ENCODE results near the gene GLB1L3.
A peak's percentile ranks its signal among the peaks of the same experiment; 100 is the strongest.
"Not testable (repeated sequence)": the region's sequence is repeated elsewhere in the genome, so short reads cannot be mapped to it uniquely, and the experiment has no call there.

The GLB1L3 gene

DNA sequence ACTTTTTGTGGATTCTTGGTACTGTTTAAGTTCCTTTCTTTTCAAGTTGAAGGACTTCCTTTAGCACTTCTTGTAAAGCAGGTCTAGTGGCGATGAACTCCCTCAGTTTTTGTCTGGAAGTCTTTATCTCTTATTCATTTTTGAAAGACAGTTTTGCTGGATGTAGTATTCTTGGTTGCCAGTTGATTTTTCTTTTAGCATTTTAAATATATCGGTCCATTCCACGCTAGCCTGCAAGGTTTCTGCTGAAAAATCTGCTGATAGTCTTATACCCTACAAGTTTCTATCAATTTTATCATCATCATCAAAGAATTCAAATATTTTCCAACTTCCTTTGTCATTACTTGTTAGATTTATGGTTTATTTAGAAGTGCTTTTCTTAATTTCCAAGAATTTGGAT is 40.9 kb downstream of the GLB1L3 start:
- DNase-seq: no peak

DNA sequence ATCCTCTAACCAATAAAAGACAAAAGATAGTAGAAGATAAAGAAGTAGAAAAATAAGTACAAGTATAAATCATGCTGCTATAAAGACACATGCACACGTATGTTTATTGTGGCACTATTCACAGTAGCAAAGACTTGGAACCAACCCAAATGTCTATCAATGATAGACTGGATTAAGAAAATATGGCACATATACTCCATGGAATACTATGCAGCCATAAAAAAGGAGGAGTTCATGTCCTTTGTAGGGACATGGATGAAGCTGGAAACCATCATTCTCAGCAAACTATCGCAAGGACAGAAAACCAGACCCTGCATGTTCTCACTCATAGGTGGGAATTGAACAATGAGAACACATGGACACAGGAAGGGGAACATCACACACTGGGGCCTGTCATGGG is 45.2 kb downstream of the GLB1L3 start:
- DNase-seq: not testable (repeated sequence)

DNA sequence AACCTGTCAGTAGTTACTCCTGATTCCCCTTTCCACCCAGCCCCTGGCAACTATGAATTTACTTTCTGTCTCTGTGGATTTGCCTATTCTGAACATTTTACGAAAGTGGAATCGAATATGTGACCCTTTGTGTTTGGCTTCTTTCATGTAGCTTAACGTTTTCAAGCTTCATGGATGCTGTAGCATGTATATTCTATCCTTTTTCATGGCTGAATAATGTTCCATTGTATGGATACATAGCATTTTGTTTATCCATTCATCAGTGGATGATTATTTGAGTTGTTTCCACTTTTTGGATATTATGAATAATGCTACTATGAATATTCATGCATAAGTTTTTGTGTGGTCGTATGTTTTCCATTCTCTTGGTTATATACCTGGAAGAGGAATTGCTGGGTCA is 46.4 kb downstream of the GLB1L3 start:
- no peak for DNase-seq

DNA sequence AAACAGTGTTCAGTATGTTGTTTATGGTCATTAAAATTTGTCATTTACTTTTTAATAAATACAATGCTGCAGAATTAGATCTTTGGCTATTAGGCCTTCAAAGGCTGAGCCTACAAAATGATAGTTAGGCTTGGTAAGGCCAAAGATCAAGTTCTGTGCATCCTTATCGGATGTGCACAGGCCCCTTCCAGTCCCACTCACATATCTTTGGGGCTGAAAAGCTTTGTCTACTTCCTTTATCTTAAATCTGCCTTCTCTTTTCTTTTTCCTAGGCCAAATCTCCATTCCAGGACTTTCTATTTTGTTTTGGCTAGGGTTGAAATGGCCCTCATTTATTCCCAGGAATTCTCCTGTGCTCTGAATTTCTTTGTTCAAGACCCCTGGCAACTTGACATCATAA is 52.3 kb downstream of the GLB1L3 start:
- DNase-seq: no peak

DNA sequence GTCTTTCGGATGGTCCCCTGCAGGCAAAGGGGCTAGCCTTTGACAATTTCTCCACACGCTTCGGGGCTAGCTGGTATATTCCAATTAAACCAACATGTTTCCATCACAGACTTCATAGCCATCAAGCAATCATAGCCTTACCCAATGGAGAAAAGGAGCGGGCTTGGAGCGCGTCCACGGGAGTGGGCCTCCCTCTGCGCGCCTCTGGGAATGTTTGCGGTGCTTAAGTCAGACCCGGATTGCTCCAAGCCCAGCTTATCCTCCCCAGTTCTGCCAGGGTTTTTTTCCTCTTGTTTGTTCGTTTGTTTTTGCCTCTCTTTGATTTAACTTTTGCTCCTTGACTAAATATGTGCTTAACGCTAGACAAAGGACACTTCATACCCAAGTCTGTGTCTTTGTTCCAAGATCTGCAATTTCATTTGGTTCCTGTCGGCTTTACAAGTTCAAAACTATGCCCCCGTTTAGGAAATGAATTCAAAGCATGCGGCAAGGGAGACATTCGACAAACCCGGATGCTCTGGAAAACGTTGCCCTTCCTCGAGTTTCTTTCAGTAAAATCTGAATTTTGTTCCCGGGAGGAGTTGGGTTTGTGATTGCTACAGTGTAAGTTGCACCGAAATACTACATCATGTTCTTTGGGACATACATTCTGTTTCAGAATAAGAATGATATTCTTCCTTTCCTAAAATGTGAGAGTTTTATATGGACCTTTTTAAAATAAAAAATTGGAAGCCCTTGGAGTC is 54.6 kb downstream of the GLB1L3 start:
- no peak for DNase-seq

DNA sequence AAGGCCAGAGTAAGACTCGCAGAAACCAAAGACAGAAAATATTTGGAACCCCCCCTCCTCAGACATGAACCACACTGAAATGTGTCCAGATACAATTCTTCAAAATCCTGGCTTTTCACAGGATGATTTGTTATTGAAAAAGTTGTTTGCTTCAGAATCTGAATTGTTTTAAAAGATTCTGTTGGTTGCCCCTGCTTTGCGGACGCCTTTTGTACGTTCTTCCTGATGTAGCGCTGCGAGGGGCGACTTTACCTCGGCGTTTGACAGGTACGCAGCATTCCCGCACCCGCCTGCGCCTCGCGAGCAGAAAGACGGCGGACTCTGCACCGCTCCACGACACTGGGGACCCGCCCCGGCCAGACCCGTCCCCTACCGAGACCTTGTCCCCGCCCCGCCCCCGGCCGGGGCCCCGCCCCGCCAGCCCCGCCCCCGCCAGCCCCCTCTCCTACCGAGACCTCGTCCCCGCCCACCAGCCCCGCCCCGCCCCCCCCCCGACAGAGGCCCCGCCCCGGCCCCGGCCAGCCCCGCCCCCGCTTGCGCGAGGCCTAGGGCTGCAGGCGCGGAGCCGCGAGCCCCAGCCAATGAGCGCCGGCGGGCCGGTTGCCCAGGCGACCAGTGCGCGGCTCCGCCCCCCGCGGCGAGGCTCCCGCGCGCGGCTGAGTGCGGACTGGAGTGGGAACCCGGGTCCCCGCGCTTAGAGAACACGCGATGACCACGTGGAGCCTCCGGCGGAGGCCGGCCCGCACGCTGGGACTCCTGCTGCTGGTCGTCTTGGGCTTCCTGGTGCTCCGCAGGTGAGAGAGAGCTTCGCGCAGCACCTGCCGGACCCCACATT is 55.4 kb downstream of the GLB1L3 start, which contains the start of gene GLB1L2:
GLB1L2 (plus strand) TSS at position 635 of the 835 bp plus-strand sequence; CDS start at position 709, 74 bp downstream.
- peak in 10 of 14 donors; percentile 13 to 66 (median 36) for DNase-seq

DNA sequence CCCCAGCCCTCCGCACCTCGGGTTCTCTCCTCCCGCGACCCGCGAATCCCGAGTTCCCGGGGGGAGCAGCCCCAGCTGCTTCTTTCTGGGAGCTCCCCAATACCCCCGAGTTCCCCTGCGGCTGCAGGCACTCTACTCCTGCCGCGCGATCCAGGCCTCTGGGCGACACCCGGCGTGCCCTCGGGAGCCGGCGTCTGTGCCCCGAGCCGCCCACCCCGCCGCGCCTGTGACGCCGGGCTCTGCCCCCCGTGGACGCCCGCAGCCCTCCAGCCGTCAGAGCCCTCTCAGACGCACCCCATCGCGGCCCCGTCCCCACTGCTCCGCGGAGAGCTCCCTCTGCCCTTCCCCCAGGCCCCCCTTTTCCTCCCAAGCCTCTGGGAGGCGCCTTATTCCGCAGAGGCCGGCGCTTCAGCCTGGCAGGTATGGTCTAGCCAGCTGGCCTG is 56.0 kb downstream of the GLB1L3 start:
- DNase-seq: no peak

DNA sequence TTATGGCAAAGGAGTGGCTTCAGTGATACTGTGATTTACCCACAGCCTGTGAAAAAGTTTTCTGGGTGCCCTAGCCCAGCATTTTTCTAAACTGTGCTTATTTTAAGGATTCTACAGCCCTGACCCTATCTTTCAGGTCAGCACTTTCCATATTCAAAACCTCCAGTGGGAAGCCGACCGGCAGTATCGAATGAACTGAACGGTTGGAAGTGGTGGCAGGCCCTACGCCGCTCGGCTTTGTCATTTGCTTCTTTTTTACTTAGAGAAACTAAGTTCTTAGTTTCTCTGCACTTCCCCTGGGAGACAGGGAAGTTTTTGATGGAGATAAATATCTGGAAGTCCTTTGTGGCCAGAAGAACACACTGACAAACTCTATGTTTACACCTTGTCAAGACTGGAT is 56.6 kb downstream of the GLB1L3 start:
- no peak for DNase-seq

DNA sequence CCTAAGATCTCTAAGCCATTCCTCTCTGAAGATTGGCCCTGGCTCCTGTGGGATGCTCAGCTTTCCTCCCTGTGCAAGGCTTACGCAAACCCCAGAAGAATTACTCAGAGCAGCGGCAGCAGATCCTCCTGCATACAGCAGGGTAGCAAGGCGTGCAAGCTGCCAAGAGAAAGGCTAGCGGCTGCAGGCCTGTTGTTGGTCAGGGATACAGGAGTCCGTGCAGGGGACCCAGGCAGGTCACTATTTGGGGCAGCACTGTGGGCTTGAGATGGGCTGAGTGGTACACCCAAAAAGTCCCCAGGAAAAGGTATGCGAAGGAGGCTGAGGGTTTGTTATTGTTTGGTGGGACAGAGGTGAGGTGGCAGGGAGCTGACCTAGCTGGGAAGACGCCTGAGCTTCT is 57.1 kb downstream of the GLB1L3 start:
- DNase-seq: no peak

DNA sequence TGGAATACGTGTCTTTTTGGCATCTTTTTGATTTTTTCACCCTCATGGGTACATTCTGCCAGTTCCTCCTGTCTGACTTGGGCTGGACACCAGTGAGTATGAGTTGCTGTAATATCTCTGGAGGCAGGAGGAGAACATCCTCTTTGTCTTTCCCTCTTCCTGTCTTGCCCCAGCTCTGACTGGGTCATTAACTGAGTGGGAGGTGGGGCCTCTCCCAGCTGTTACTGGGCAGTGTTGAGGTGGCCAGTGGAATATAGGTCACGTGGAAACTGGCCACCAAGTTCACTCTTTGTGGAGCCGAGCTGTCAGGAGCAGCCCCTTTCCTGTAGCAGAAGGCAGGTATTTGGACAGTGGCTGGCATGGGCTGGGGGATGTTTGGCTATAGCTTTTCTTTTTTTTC is 57.8 kb downstream of the GLB1L3 start:
- DNase-seq: no peak

DNA sequence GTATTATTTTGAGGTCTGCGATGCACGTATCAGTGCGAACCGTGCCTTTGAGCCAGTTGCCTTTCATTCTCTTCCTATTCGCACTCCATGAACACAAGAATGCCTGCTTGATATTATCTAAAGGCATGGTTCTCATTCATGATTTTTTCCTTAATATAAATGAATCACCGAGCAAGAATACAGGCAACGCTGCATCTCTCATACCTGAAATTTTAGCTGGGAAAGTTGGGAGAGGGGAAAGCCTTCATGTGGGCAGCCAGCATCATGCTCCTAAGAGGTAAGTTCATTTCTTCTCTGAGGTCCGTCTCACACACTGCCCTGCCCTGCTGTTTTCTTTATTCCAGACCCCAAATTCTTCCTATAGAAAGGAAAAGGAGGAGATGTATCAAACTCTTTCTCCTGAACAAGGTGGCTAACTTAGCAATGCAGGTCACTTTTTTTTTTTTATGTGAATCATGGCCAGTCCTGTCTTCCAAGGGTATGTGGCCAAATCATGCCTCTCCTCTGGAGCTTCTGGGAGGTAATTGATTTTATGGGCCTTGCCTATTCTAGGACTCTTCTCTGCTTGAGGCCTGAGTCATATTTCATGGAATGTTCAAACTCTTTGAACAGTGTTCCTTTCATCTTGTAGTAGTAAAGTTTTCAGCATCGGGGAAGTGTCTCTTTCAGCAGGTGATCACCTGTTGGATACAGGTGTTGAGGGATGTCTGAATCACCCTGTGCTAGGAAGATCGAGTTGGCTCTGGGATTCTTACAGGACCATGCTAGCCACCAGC is 58.8 kb downstream of the GLB1L3 start:
- DNase-seq: no peak

DNA sequence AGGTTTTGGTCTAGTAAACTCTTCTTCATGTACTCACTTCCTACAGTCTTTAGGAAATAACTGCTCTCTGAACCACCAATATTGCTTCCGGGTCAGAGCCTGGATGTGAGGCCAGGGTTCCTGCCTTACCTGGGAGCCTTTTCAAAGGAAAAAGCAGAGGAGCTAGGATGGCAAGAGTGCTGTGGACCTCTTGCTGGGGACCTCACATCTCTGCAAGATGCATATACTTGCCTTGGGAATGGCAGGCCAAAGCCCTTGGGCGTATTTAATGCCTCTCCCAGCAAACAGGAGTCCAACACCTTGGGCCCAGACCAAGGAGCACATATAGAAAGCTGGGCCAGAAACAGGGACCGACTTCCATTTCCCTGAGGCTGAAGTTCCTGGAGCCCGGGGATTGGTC is 60.9 kb downstream of the GLB1L3 start:
- DNase-seq: no peak

DNA sequence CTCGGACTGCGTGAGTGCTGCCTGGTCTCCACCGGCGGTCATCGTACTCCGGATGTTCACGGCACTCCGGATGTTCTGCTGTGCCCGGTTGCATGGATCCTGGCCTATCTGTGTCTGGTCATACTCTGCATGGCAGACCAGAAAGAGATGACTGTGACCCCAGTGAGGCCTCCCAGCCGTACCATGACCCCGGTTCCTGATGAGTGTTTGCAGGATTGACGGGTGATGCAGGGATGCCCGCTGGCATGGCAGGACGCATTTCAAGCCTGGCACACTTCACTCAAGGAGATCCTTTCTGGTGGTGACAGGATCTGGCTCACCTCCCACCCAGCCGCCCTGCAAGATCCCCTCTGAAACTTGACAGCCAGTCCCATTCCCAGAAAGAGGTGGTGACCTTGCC is 61.9 kb downstream of the GLB1L3 start:
- DNase-seq: no peak

DNA sequence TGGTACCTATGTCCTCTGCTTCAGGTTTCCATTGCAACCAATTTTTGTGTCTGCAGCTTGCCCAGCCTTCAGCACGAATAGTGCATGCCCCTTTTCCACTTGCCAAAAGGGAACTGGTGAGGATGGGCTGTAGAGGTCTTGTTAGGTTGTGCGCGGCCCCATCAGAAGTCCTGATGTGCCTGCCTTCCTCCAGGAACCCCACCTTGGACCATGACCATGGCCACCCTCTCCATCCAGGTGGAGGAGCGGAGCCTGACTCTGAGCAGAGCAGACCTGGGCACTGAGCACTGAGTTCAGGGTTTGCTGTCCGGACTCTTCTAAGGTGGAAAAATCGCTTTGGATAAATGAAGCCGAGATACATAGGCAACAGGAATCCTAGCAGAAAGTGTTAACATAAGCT is 62.5 kb downstream of the GLB1L3 start:
- no peak for DNase-seq

DNA sequence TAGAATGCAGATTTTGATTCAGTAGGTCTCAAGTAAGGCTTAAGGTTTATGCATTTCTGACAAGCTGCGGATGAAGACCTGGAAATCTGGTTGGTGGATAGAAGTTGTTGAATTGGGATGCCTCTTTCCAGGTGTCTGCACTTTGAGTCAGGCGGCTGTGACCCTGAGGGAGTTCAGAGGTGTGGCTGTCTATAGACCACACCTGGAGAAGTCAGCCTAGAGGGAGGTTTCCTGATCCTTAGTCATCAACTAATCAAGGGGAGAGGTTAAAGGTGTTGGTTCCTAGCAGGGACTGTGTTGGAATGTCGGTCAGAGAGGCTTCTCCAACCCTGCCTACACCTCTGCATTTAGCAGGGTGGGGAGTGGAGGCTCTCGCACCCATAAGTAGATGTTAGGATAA is 63.6 kb downstream of the GLB1L3 start:
- DNase-seq: no peak

DNA sequence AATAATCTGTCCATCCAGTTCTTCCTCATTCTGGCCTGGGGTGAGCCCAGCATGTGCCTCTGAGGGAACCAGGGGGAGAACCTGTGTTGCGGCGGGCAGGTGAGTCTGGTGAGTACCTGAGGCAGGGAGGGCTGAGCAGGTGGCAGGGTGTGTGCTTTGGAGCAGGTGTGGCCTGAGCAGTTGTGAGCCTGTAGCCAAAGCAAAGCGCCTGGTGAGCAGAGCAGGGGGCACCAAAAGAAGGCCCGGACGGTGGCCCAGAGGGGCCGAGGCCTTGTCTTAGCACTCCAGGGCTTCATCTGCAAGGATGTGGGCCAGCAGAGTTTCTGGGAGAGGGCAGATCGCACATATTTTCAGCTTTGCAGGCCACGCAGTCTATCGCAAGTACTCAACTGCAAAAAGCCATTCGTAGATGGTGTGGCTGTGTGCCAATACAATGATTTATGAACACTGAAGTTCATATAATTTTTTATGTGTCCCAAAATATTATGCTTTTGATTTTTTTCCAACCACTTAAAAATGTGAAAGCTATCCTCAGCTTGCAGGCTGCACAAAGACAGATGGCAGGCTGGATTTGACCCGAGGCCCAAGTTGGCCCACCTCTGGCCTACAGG is 64.3 kb downstream of the GLB1L3 start:
- no peak for DNase-seq

DNA sequence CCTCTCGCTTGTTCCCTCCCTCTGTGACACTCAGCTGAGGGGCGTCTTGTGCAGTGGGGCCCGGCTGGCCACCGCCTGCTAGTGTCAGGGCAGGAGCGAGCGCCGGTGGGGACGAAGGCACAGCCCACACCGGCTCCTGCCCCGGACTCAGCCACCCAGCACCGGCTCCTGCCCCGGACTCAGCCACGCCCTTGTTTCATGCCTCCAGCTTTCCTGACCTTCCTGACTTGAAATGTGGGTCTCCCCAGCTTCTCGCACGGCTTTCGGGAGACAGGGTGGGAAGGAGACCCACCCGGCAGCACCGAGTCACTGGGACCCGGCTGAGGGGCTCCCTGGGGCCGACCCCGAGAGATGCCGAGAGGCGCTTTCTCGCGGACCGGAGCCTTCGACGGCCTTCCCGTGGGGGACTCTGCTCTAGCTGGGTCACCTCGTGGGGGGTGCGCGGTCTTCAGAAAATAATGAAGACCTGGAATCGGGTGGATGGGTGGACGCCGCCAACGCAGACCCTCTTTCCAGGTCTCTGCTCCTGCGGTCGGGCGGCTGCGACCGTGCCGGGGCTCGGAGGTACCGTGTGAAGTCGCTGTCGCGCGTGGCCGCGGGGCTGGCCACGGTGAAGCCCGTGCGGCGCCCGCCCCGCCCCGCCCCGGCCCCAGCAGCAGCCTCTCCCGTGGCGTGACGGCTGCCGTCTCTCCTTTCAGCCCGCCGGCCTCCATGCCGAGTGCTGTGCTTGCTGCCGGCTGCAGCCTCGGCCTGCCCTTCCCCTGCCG is 65.8 kb downstream of the GLB1L3 start:
- DNase-seq: no peak

DNA sequence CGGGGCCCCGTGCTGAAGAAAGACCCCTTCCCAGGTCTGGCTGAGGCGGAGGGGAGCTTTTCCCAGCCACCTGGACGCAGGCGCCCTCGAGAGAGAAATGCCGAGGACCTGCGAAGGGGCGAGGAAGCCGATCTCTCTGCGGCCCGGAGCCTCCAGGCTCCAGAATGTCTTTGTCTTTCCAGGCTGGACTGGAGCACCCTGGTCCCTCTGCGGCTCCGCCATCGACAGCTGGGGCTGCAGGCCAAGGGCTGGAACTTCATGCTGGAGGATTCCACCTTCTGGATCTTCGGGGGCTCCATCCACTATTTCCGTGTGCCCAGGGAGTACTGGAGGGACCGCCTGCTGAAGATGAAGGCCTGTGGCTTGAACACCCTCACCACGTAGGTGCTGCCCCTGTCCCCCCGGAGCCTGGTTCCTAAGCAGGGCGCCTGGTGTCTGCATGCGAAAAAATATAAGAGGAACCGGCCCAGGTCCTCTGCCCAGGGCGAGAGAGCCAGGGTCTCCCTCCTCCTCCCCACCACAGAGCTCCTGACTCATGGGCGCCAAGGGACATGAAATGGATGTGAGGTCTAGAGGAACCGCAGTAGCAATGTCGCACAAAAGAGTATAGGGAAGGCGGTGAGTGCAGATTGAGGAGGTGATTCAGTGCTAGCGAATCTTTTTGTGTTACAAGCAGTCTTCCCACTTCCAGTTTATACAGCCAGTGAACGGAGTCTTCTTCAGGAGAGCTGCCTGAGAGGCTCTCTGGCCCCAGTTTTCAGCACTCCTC is 66.6 kb downstream of the GLB1L3 start:
- no peak for DNase-seq

DNA sequence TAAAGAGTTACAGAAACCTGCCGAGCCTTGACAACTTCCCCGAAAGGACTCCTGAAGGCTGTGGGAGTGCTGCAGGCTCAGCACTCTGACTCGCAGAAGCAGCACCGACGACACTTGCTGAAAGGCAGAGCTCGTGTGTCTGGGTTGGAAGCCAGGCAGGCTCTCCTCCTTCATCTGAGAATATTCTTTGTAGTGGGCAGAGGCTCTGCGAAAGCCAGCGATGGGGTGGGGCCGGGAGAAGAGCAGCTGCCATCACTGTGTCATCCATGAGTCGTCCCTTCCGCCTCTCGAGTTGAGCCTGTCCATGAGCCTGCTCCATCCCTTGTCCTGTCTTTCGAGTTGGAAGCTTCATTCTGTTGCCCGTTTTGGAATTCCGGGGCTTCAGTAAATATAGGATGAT is 67.5 kb downstream of the GLB1L3 start:
- DNase-seq: no peak

DNA sequence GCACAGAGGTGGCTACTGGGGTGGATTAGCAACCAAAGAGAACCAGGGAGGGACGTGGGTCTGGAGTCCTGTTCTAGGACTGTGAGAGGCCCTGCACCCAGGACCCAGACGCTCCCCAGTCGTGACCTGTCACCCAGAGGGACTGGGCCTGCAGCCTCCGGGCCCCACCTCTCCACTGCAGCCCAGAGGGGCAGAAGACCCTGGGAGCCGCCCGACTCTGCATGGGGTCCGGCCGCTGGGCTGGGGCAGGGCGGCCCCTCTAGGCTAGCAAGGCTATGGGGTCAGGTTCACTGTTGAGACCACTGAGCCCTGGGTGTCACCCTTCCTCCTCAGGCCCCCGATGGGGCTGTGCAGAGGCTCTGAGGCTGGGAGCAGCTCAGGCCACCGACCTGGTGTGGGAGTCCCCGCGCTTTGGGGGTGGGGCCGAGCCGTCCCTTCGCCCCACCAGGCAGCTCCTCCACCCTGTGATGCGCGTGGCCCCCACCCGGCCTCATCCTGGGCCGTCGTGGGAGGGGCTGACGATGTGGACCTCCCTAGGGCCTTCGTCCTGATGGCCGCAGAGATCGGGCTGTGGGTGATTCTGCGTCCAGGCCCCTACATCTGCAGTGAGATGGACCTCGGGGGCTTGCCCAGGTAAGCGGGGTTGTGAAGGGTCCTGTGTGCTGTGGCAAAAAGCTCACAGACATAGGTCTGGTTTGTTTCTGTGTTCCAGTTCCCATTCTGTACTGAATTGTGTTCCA is 68.5 kb downstream of the GLB1L3 start:
- not testable (repeated sequence) for DNase-seq

Measured in C1 segment of cervical spinal cord (tissue), 14 donors.